ENCODE data around the gene ORC3. TPM values are rescaled to one million over a fixed set of nuclear protein-coding genes. Genes with fewer than 3 reads are reported as not detected.

ORC3 gene
- total and polyA plus RNA-seq, 2 of the 4 experiments (the other 2 are of a cell fraction): 22.3 to 30.6 TPM

- Histone ChIP-seq H2BK20ac (ENCODE audit: low read depth, low read length) (no peak overlapping the region), H2BK5ac (ENCODE audit: low read depth, low read length, poor library complexity, severe bottlenecking) (no peak overlapping the region), H3K9me3 (ENCODE audit: control insufficient read depth, insufficient read depth, low read length) (no peaks in the 10 kb centered on the region), H3K4me2 (ENCODE audit: low read depth, low read length) (no peak overlapping the region), H3K27ac (ENCODE audit: insufficient read depth, low read length) (no peak overlapping the region), H3K14ac (replicated peaks; ENCODE audit: low read depth, low read length) (no peak overlapping the region), H4K20me1 (ENCODE audit: insufficient read depth, low read length) (no peaks in the 10 kb centered on the region), H2AK9ac (replicated peaks; ENCODE audit: low read depth, low read length, poor library complexity) (peak overlapping the region; percentile 13), H3K9me1 (ENCODE audit: insufficient read depth, low read length) (peaks cover 3% of the 10 kb centered on the region; the same call in 1 of the 2 replicates), H3K56ac (ENCODE audit: extremely low read depth, insufficient read depth, low read length) (no peak overlapping the region), H4K8ac (ENCODE audit: low read depth in 2 of 2, low read length in 2 of 2) (no peak overlapping the region), H4K91ac (ENCODE audit: insufficient read depth, low read depth, low read length) (no peak overlapping the region), H3K18ac (ENCODE audit: low read depth, low read length) (no peak overlapping the region), H3K4me3 (ENCODE audit: insufficient read depth, low read depth, low read length) (no peak overlapping the region), H3K27me3 (ENCODE audit: control insufficient read depth, insufficient read depth, low read length) (no peaks in the 10 kb centered on the region), H2BK15ac (ENCODE audit: low read depth, low read length) (no peak overlapping the region), H3K4ac (ENCODE audit: low read depth, low read length) (no peak overlapping the region), H2BK120ac (ENCODE audit: low read depth, low read length) (no peak overlapping the region), H3K23ac (ENCODE audit: low read depth, low read length) (no peak overlapping the region), H3K9ac (ENCODE audit: low read depth, low read length) (no peak overlapping the region), H2AK5ac (ENCODE audit: low read depth, low read length) (no peak overlapping the region), H3K36me3 (ENCODE audit: control insufficient read depth, insufficient read depth, low read length) (peaks cover 5% of the 10 kb centered on the region), H2AFZ (replicated peaks; ENCODE audit: low read length, poor library complexity) (no peak overlapping the region), H3K4me1 (ENCODE audit: control insufficient read depth, insufficient read depth, low read length) (no peaks in the 10 kb centered on the region), H3K79me1 (ENCODE audit: low read depth in 1 of 2, low read length in 2 of 2) (no peaks in the 10 kb centered on the region), H4K5ac (ENCODE audit: low read depth, low read length) (no peak overlapping the region)
- ATAC-seq (ENCODE audit: low read depth): no peak
- DNase-seq: no peak
- TF ChIP-seq SMC3 (IDR thresholded peaks at IDR 0.05; ENCODE audit: low read depth, low read length) (no peak), CEBPB (IDR thresholded peaks at IDR 0.05; ENCODE audit: low read depth, low read length) (no peak), MAZ (IDR thresholded peaks at IDR 0.05; ENCODE audit: borderline replicate concordance, low read depth, low read length) (no peak), CHD1 (IDR thresholded peaks at IDR 0.05; ENCODE audit: low read depth, low read length) (no peak), RFX5 (IDR thresholded peaks at IDR 0.05; ENCODE audit: low read depth, low read length) (no peak), NFE2L2 (IDR thresholded peaks at IDR 0.05; ENCODE audit: low read depth, low read length) (no peak), BHLHE40 (IDR thresholded peaks at IDR 0.05; ENCODE audit: low read depth, low read length) (no peak), FOS (IDR thresholded peaks at IDR 0.05; ENCODE audit: low read depth, low read length) (no peak), MXI1 (IDR thresholded peaks at IDR 0.05; ENCODE audit: borderline replicate concordance, low read depth, low read length) (no peak), MAFK (IDR thresholded peaks at IDR 0.05; ENCODE audit: low read depth, low read length) (no peak), USF2 (IDR thresholded peaks at IDR 0.05; ENCODE audit: low read depth, low read length) (no peak), RAD21 (IDR thresholded peaks at IDR 0.05; ENCODE audit: low read length) (no peak), RCOR1 (IDR thresholded peaks at IDR 0.05; ENCODE audit: insufficient replicate concordance, low read length) (no peak), CTCF (conservative IDR thresholded peaks at IDR 0.05; ENCODE audit: low read depth, low read length) (no peak), POLR2A (IDR thresholded peaks at IDR 0.05; ENCODE audit: low read depth, low read length) (no peak)
- TF ChIP-seq, protein P1, sequence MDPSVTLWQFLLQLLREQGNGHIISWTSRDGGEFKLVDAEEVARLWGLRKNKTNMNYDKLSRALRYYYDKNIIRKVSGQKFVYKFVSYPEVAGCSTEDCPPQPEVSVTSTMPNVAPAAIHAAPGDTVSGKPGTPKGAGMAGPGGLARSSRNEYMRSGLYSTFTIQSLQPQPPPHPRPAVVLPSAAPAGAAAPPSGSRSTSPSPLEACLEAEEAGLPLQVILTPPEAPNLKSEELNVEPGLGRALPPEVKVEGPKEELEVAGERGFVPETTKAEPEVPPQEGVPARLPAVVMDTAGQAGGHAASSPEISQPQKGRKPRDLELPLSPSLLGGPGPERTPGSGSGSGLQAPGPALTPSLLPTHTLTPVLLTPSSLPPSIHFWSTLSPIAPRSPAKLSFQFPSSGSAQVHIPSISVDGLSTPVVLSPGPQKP (IDR thresholded peaks at IDR 0.05; ENCODE audit: borderline replicate concordance, low read depth, low read length): no peak
- CTCF ChIA-PET: no interaction called here
- WGBS, 2 experiments (ENCODE audit: extremely low coverage in 2 of 2, insufficient read length in 1 of 2): no CpG with 5 or more reads among the region's 4 CpGs
- intact Hi-C loops (cut with micrococcal nuclease) (no loop called here), in situ Hi-C loops (cut with MboI; ENCODE audit: low sequenced_read_pairs) (no loop called here), dilution Hi-C loops (cut with HindIII; ENCODE audit: low sequenced_read_pairs, unreplicated experiment) (no loop called here)
- POLR2A ChIA-PET (ENCODE audit: unreplicated experiment): no interaction called here
- BruUV-seq (replicated peaks): no TSS peak
Measured at GRCh38 chr6:87639373-87639772, 49.4 kb downstream of the ORC3 start.

Measured in IMR-90 (cell line).